ENCODE measurements around the gene ANP32A.
"Not testable (repeated sequence)": the region's sequence is repeated elsewhere in the genome, so short reads cannot be mapped to it uniquely, and the experiment has no call there.

The ANP32A gene

GRCh38 chr15:68820295-68821189 lies at the start of gene ANP32A:
TSS of gene ANP32A (minus strand) at chr15:68820895. CDS start at chr15:68820751, 144 bp downstream.
- peak; percentile 93 to 96 for DNase-seq (ENCODE audit: extremely low read depth in 1 of 2, low read depth in 1 of 2)

- no peak for DNase-seq (ENCODE audit: extremely low read depth in 1 of 2, low read depth in 1 of 2)
Measured at GRCh38 chr15:68868296-68868695, 47.6 kb upstream of the ANP32A start.

- DNase-seq (ENCODE audit: extremely low read depth in 1 of 2, low read depth in 1 of 2) = no peak
Measured at GRCh38 chr15:68862415-68862814, 41.7 kb upstream of the ANP32A start.

GRCh38 chr15:68858666-68859065 lies 38.0 kb upstream of the ANP32A start:
- not testable (repeated sequence) for DNase-seq (ENCODE audit: extremely low read depth in 1 of 2, low read depth in 1 of 2)

GRCh38 chr15:68857443-68857842 lies 36.7 kb upstream of the ANP32A start:
- not testable (repeated sequence) for DNase-seq (ENCODE audit: extremely low read depth in 1 of 2, low read depth in 1 of 2)

- no peak for DNase-seq (ENCODE audit: extremely low read depth in 1 of 2, low read depth in 1 of 2)
Measured at GRCh38 chr15:68852461-68852860, 31.8 kb upstream of the ANP32A start.

- no peak for DNase-seq (ENCODE audit: extremely low read depth in 1 of 2, low read depth in 1 of 2)
Measured at GRCh38 chr15:68851971-68852370, 31.3 kb upstream of the ANP32A start.

GRCh38 chr15:68849497-68849896 lies 28.8 kb upstream of the ANP32A start:
- DNase-seq (ENCODE audit: extremely low read depth in 1 of 2, low read depth in 1 of 2) = no peak

GRCh38 chr15:68846851-68847439 lies 26.2 kb upstream of the ANP32A start:
- no peak for DNase-seq (ENCODE audit: extremely low read depth in 1 of 2, low read depth in 1 of 2)

- DNase-seq (ENCODE audit: extremely low read depth in 1 of 2, low read depth in 1 of 2) = no peak
Measured at GRCh38 chr15:68844856-68845550, 24.3 kb upstream of the ANP32A start.

- DNase-seq (ENCODE audit: extremely low read depth in 1 of 2, low read depth in 1 of 2) = no peak
Measured at GRCh38 chr15:68843425-68844311, 23.0 kb upstream of the ANP32A start.

- DNase-seq (ENCODE audit: extremely low read depth in 1 of 2, low read depth in 1 of 2) = no peak
Measured at GRCh38 chr15:68842958-68843357, 22.3 kb upstream of the ANP32A start.

- DNase-seq (ENCODE audit: extremely low read depth in 1 of 2, low read depth in 1 of 2) = no peak
Measured at GRCh38 chr15:68834346-68834745, 13.7 kb upstream of the ANP32A start.

GRCh38 chr15:68833700-68834331 lies 13.1 kb upstream of the ANP32A start:
- no peak for DNase-seq (ENCODE audit: extremely low read depth in 1 of 2, low read depth in 1 of 2)

- DNase-seq (ENCODE audit: extremely low read depth in 1 of 2, low read depth in 1 of 2) = no peak
Measured at GRCh38 chr15:68830141-68830785, 9.6 kb upstream of the ANP32A start.

GRCh38 chr15:68829068-68829467 lies 8.4 kb upstream of the ANP32A start:
- no peak for DNase-seq (ENCODE audit: extremely low read depth in 1 of 2, low read depth in 1 of 2)

- DNase-seq (ENCODE audit: extremely low read depth in 1 of 2, low read depth in 1 of 2) = no peak
Measured at GRCh38 chr15:68823561-68823960, 2.9 kb upstream of the ANP32A start.

- no peak for DNase-seq (ENCODE audit: extremely low read depth in 1 of 2, low read depth in 1 of 2)
Measured at GRCh38 chr15:68822818-68823217, 2.1 kb upstream of the ANP32A start.

GRCh38 chr15:68821841-68822381 lies 1.2 kb upstream of the ANP32A start:
- DNase-seq (ENCODE audit: extremely low read depth in 1 of 2, low read depth in 1 of 2) = no peak
